ENCODE data around the gene ZNF771. TPM values are rescaled to one million over a fixed set of nuclear protein-coding genes. Genes with fewer than 3 reads are reported as not detected.

ZNF771 gene
- polyA plus RNA-seq, 1 donor (not counting 4 experiments of a cell fraction or from before 2014, with no cell fraction given) = 4.0 TPM

DNA sequence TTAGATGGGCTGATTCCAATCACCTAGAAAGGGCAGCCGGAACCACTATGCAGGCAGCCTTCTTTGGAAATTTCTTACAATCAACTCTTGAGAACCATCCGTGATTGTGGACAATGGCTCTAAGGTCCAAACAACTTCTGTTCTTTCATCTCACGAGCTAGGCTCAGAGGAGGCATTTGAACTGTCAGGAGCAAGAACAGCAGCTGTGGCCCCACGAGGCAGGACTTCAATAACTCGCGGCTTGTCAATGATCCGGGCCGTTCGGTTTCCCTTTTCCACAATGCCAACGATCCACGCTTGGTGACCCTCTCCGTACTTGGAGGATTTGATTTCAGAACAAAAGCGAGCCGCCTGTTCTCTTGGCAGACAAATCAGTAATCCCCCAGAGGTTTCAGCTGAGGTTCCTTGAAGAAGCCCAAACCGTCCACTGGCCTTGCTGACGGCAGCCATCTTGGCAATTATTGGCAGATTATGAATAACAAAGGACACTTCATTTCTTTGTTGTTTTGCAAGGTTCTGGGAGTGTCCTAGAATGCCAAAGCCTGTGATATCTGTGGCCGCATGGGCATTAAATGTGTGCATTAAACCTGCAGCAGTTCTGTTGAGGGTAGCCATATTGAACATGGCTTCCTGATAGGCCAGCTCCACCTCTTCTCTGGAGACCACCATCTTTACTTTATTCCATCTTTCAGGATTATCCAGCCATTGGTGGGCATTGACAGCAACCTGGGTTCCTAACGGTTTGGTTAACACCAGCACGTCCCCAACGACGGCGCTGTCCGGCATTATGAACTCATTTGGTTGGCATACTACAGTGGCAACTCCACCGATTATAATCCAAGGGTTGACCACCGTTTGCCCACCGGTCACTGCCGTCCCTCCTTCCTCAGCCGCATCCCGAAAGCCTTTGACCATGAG is 37.1 kb downstream of the ZNF771 start:
- H3K79me2 ChIP-seq (ENCODE audit: control insufficient read depth, insufficient read depth, low read length) = peaks cover 13% of the 10 kb centered on the region
- H3K36me3 ChIP-seq (ENCODE audit: control insufficient read depth in 2 of 2, extremely low read depth in 1 of 2, insufficient read depth in 2 of 2, low read length in 2 of 2) = peaks cover 0 to 16% of the 10 kb centered on the region in 2 experiments
- DNase-seq (ENCODE audit: low read depth, low spot score) (no peak), FAIRE-seq (no peak)
- peak overlapping the region; percentile 90 for H2AFZ ChIP-seq (ENCODE audit: control insufficient read depth, low read length)
- dilution Hi-C loops (cut with MboI; ENCODE audit: extremely low pct_ligation_motif_present, low sequenced_read_pairs) = no loop called here
- H3K9ac ChIP-seq (ENCODE audit: control insufficient read depth, extremely low read depth, insufficient read depth, low read length) = peak overlapping the region; percentile 96
- no peaks in the 10 kb centered on the region for H4K20me1 ChIP-seq (ENCODE audit: control insufficient read depth, extremely low read depth, insufficient read depth, low read length)
- peaks cover 17% of the 10 kb centered on the region for H3K4me1 ChIP-seq (ENCODE audit: control insufficient read depth, extremely low read depth, insufficient read depth, low read length)
- TF ChIP-seq EZH2 (IDR thresholded peaks at IDR 0.05; ENCODE audit: low read length) = no peak
- TF ChIP-seq, protein P1, sequence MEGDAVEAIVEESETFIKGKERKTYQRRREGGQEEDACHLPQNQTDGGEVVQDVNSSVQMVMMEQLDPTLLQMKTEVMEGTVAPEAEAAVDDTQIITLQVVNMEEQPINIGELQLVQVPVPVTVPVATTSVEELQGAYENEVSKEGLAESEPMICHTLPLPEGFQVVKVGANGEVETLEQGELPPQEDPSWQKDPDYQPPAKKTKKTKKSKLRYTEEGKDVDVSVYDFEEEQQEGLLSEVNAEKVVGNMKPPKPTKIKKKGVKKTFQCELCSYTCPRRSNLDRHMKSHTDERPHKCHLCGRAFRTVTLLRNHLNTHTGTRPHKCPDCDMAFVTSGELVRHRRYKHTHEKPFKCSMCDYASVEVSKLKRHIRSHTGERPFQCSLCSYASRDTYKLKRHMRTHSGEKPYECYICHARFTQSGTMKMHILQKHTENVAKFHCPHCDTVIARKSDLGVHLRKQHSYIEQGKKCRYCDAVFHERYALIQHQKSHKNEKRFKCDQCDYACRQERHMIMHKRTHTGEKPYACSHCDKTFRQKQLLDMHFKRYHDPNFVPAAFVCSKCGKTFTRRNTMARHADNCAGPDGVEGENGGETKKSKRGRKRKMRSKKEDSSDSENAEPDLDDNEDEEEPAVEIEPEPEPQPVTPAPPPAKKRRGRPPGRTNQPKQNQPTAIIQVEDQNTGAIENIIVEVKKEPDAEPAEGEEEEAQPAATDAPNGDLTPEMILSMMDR (optimal IDR thresholded peaks at IDR 0.05 in 1 of 3, IDR thresholded peaks at IDR 0.05 in 1 of 3, conservative IDR thresholded peaks at IDR 0.05 in 1 of 3; ENCODE audit: extremely low read depth in 1 of 3, insufficient read depth in 2 of 3, low read length in 3 of 3) = no peak
- H3K27me3 ChIP-seq (ENCODE audit: control insufficient read depth, extremely low read depth, insufficient read depth, low read length) = no peaks in the 10 kb centered on the region
- no peaks in the 10 kb centered on the region for H3K9me1 ChIP-seq (ENCODE audit: control insufficient read depth, extremely low read depth, insufficient read depth, low read length)
- H3K27ac ChIP-seq (ENCODE audit: control insufficient read depth, insufficient read depth, low read length) = peak overlapping the region; percentile 89
- H3K4me3 ChIP-seq (ENCODE audit: control insufficient read depth in 2 of 3, extremely low read depth in 1 of 3, insufficient read depth in 2 of 3, low read depth in 1 of 3, low read length in 3 of 3) = peak overlapping the region; percentile 80 to 94 (median 93)
- no peaks in the 10 kb centered on the region for H3K9me3 ChIP-seq (ENCODE audit: control insufficient read depth, low read depth, low read length)
- H3K4me2 ChIP-seq (ENCODE audit: control insufficient read depth, extremely low read depth, insufficient read depth, low read depth, low read length) = peak overlapping the region; percentile 80

DNA sequence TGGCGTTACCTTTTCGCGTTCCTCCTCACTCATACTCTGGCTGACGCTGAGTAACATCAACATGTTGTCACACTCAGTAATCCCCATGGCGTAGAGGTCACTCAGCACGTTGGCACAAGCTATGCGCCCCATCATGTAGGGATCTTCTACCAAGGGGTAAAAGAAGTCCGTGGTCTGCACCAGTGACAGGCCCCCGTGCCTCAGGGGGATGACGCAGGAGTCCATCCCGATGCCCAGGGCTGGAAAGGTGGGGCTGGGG is 37.7 kb downstream of the ZNF771 start:
- Histone ChIP-seq H3K9me1 (ENCODE audit: control insufficient read depth, extremely low read depth, insufficient read depth, low read length) (no peaks in the 10 kb centered on the region), H3K4me2 (ENCODE audit: control insufficient read depth, extremely low read depth, insufficient read depth, low read depth, low read length) (peak overlapping the region; percentile 80), H3K4me1 (ENCODE audit: control insufficient read depth, extremely low read depth, insufficient read depth, low read length) (peaks cover 17% of the 10 kb centered on the region), H3K36me3 (ENCODE audit: control insufficient read depth in 2 of 2, extremely low read depth in 1 of 2, insufficient read depth in 2 of 2, low read length in 2 of 2) (peaks cover 0 to 16% of the 10 kb centered on the region in 2 experiments), H3K9me3 (ENCODE audit: control insufficient read depth, low read depth, low read length) (no peaks in the 10 kb centered on the region), H2AFZ (ENCODE audit: control insufficient read depth, low read length) (peak overlapping the region; percentile 90), H3K27me3 (ENCODE audit: control insufficient read depth, extremely low read depth, insufficient read depth, low read length) (no peaks in the 10 kb centered on the region), H3K4me3 (ENCODE audit: control insufficient read depth in 2 of 3, extremely low read depth in 1 of 3, insufficient read depth in 2 of 3, low read depth in 1 of 3, low read length in 3 of 3) (peak overlapping the region; percentile 80 to 94 (median 93)), H3K79me2 (ENCODE audit: control insufficient read depth, insufficient read depth, low read length) (peaks cover 13% of the 10 kb centered on the region), H3K9ac (ENCODE audit: control insufficient read depth, extremely low read depth, insufficient read depth, low read length) (peak overlapping the region; percentile 96), H3K27ac (ENCODE audit: control insufficient read depth, insufficient read depth, low read length) (peak overlapping the region; percentile 89), H4K20me1 (ENCODE audit: control insufficient read depth, extremely low read depth, insufficient read depth, low read length) (no peaks in the 10 kb centered on the region)
- DNase-seq (ENCODE audit: low read depth, low spot score) (no peak), FAIRE-seq (no peak)
- no peak for TF ChIP-seq EZH2 (IDR thresholded peaks at IDR 0.05; ENCODE audit: low read length)
- dilution Hi-C loops (cut with MboI; ENCODE audit: extremely low pct_ligation_motif_present, low sequenced_read_pairs) = no loop called here
